ENCODE data around the gene SLC24A4.
"Not testable (repeated sequence)": the region's sequence is repeated elsewhere in the genome, so short reads cannot be mapped to it uniquely, and the experiment has no call there.

SLC24A4 gene

GRCh38 chr14:92373336-92373735, 50.4 kb downstream of the SLC24A4 start:
- DNase-seq: no peak

- no peak for DNase-seq
Measured at GRCh38 chr14:92380131-92380530, 57.2 kb downstream of the SLC24A4 start.

- DNase-seq: no peak
Measured at GRCh38 chr14:92380582-92380981, 57.6 kb downstream of the SLC24A4 start.

- DNase-seq: no peak
Measured at GRCh38 chr14:92382677-92383076, 59.7 kb downstream of the SLC24A4 start.

GRCh38 chr14:92383805-92384204, 60.8 kb downstream of the SLC24A4 start:
- DNase-seq: no peak

GRCh38 chr14:92384461-92385133, 61.6 kb downstream of the SLC24A4 start:
- no peak for DNase-seq

- no peak for DNase-seq
Measured at GRCh38 chr14:92385561-92385960, 62.6 kb downstream of the SLC24A4 start.

GRCh38 chr14:92386165-92386564, 63.2 kb downstream of the SLC24A4 start:
- DNase-seq: no peak

- no peak for DNase-seq
Measured at GRCh38 chr14:92386637-92387036, 63.7 kb downstream of the SLC24A4 start.

- DNase-seq: no peak
Measured at GRCh38 chr14:92387578-92387977, 64.6 kb downstream of the SLC24A4 start.

- no peak for DNase-seq
Measured at GRCh38 chr14:92389598-92390158, 66.7 kb downstream of the SLC24A4 start.

GRCh38 chr14:92391726-92392125, 68.8 kb downstream of the SLC24A4 start:
- no peak for DNase-seq

- no peak for DNase-seq
Measured at GRCh38 chr14:92392711-92393110, 69.7 kb downstream of the SLC24A4 start.

- DNase-seq: no peak
Measured at GRCh38 chr14:92397150-92397952, 74.4 kb downstream of the SLC24A4 start.

- no peak for DNase-seq
Measured at GRCh38 chr14:92397953-92398564, 75.1 kb downstream of the SLC24A4 start.

GRCh38 chr14:92398888-92399636, 76.1 kb downstream of the SLC24A4 start:
- DNase-seq: no peak

GRCh38 chr14:92400579-92401444, 77.8 kb downstream of the SLC24A4 start:
- DNase-seq: no peak

- DNase-seq: no peak
Measured at GRCh38 chr14:92401561-92401960, 78.6 kb downstream of the SLC24A4 start.

GRCh38 chr14:92402500-92402899, 79.5 kb downstream of the SLC24A4 start:
- DNase-seq: not testable (repeated sequence)

GRCh38 chr14:92404018-92404417, 81.1 kb downstream of the SLC24A4 start:
- no peak for DNase-seq

GRCh38 chr14:92404421-92404820, 81.5 kb downstream of the SLC24A4 start:
- DNase-seq: no peak

- DNase-seq: no peak
Measured at GRCh38 chr14:92404938-92405337, 82.0 kb downstream of the SLC24A4 start.
